PC-9 (cell line): ENCODE results near the gene MROH9.

Experiments
- CTCF ChIP-seq: fragments of 200-600 bp; sonication (generic); conservative IDR thresholded peaks from 2 replicates; pipeline ENCODE4 v1.6.1; 2017; ENCODE audit warnings: mixed run types, antibody characterized with exemption, mild to moderate bottlenecking, moderate library complexity
- EZH2 ChIP-seq: fragments of 200-600 bp; sonication (generic); IDR thresholded peaks from 2 replicates; pipeline ENCODE4 v1.8.0; 2017; ENCODE audit warnings: antibody characterized with exemption, low read depth

- no peak for TF ChIP-seq EZH2
- TF ChIP-seq CTCF: no peak
Observed at GRCh38 chr1:171075041-171075440, 139.7 kb downstream of the MROH9 start.
